B cell (primary cell): ENCODE results near the gene FANCI. TPM values are rescaled to one million over a fixed set of nuclear protein-coding genes. Genes with fewer than 3 reads are reported as not detected.

Experiments used
- ATAC-seq: fragments of 200-7000 bp; cut with Tn5 transposase; one replicate; pipeline ENCODE4 v1.10.0; 2021; ENCODE audit warnings: low read depth, mild to moderate bottlenecking, moderate number of reproducible peaks, moderate library complexity
- CTCF ChIA-PET: fragments of 350-600 bp; sonication (Branson Sonifier 250); formaldehyde crosslinking; loops from one replicate; lab custom pipeline; 2021; ENCODE audit warnings: antibody characterized with exemption, inconsistent platforms; lab: Charles Lee
- POLR2A ChIA-PET: fragments of 350-600 bp; sonication (Branson Sonifier 250); formaldehyde crosslinking; loops from one replicate; lab custom pipeline; 2021; ENCODE audit warnings: antibody characterized with exemption; lab: Charles Lee
- DNase-seq: peaks from one replicate; pipeline ENCODE4 v3.0.0; 2013
- H2AFZ ChIP-seq: 2 replicates; pipeline ENCODE4 v1.6.1; 2012; ENCODE audit warnings: mild to moderate bottlenecking, low read depth, low read length; ENCODE audit not compliant: insufficient read depth, poor library complexity, severe bottlenecking
- H3K27ac ChIP-seq, 2 donors: 1 replicate in 1 of 2; 2 replicates in 1 of 2; pipeline ENCODE4 v1.5.1; 2012 to 2013; ENCODE audit warnings: low read length in 2 of 2, mild to moderate bottlenecking in 2 of 2, moderate library complexity in 1 of 2
- H3K27me3 ChIP-seq, 4 experiments: fragments of 200-600 bp in 1 of 4; sonication (generic) in 1 of 4; replicated peaks in 1 of 4; 1 replicate in 2 of 4; 2 replicates in 2 of 4; pipeline versions ENCODE4 v1.6.1 to v1.7.0; 2013 to 2016; ENCODE audit warnings: low read length in 3 of 4, mild to moderate bottlenecking in 2 of 4, mixed read lengths in 1 of 4, moderate library complexity in 1 of 4; ENCODE audit not compliant: insufficient read depth in 4 of 4, control insufficient read depth in 3 of 4; ENCODE audit errors: control extremely low read depth in 1 of 4
- H3K36me3 ChIP-seq, 2 experiments: replicated peaks in 1 of 2; 1 replicate in 1 of 2; 2 replicates in 1 of 2; pipeline versions ENCODE4 v1.6.1 to v1.7.1; 2013; ENCODE audit warnings: low read length in 1 of 2; ENCODE audit not compliant: insufficient read depth in 2 of 2, control insufficient read depth in 1 of 2; ENCODE audit errors: control extremely low read depth in 1 of 2, extremely low read depth in 1 of 2
- H3K4me1 ChIP-seq, 2 donors: fragments of 200-600 bp in 1 of 2; sonication (generic) in 1 of 2; 1 replicate in 1 of 2; 2 replicates in 1 of 2; pipeline versions ENCODE4 v1.5.1 to v1.6.1; 2013 to 2017; ENCODE audit warnings: low read length in 2 of 2; ENCODE audit not compliant: control insufficient read depth in 2 of 2, insufficient read depth in 2 of 2
- H3K4me2 ChIP-seq: replicated peaks from 2 replicates; pipeline ENCODE3; 2012; ENCODE audit warnings: mild to moderate bottlenecking, low read depth, low read length; ENCODE audit not compliant: poor library complexity, severe bottlenecking
- H3K4me3 ChIP-seq, 5 experiments: fragments of 200-600 bp in 1 of 5; sonication (generic) in 1 of 5; 1 replicate in 3 of 5; 2 replicates in 2 of 5; pipeline versions ENCODE4 v1.5.1 to v1.7.0; 2011 to 2016; ENCODE audit warnings: low read length in 4 of 5, mild to moderate bottlenecking in 4 of 5, low read depth in 2 of 5, control low read depth in 1 of 5, moderate library complexity in 1 of 5; ENCODE audit not compliant: insufficient read depth in 1 of 5; ENCODE audit errors: control extremely low read depth in 1 of 5, extremely low read depth in 1 of 5
- H3K79me2 ChIP-seq: fragments of 200-600 bp; sonication (generic); one replicate; pipeline ENCODE4 v1.6.0; 2016; ENCODE audit warnings: low read length; ENCODE audit not compliant: control insufficient read depth, insufficient read depth
- H3K9ac ChIP-seq: fragments of 200-600 bp; sonication (generic); 2 replicates; pipeline ENCODE4 v1.6.1; 2017; ENCODE audit warnings: mild to moderate bottlenecking, low read length, moderate library complexity
- H3K9me3 ChIP-seq, 3 donors: one replicate each; pipeline versions ENCODE4 v1.6.1 to v1.7.1; 2013; ENCODE audit warnings: low read length in 2 of 3; ENCODE audit not compliant: control insufficient read depth in 2 of 3, insufficient read depth in 1 of 3; ENCODE audit errors: control extremely low read depth in 1 of 3
- H4K20me1 ChIP-seq: 2 replicates; pipeline ENCODE4 v1.6.0; 2012; ENCODE audit warnings: mild to moderate bottlenecking, low read length; ENCODE audit not compliant: insufficient read depth, control insufficient read depth, poor library complexity, severe bottlenecking
- H3K27ac Mint-ChIP-seq: one replicate; pipeline ENCODE4 v1.8.0; 2021; ENCODE audit warnings: mixed read lengths
- H3K27me3 Mint-ChIP-seq: one replicate; pipeline ENCODE4 v1.8.0; 2021; ENCODE audit warnings: mixed read lengths
- H3K4me1 Mint-ChIP-seq: one replicate; pipeline ENCODE4 v1.8.0; 2021; ENCODE audit warnings: mixed read lengths
- H3K4me3 Mint-ChIP-seq: one replicate; pipeline ENCODE4 v1.8.0; 2021; ENCODE audit warnings: mixed read lengths
- H3K9me3 Mint-ChIP-seq: one replicate; pipeline ENCODE4 v1.8.0; 2022; ENCODE audit warnings: mixed read lengths; ENCODE audit not compliant: insufficient read depth
- EZH2 ChIP-seq: IDR thresholded peaks from 2 replicates; pipeline ENCODE4 v1.6.1; 2012; ENCODE audit warnings: borderline replicate concordance, low read depth, mild to moderate bottlenecking, moderate library complexity, low read length; ENCODE audit not compliant: insufficient read depth, poor library complexity, severe bottlenecking
- WGBS: methylation state at CpG from one replicate; pipeline ENCODE4 v1.1.5; 2013; ENCODE audit warnings: missing lambda C conversion rate; ENCODE audit not compliant: insufficient coverage; 5-methylcytosine and 5-hydroxymethylcytosine counted together
- intact Hi-C: fragments of 100-400 bp; cut with micrococcal nuclease; formaldehyde crosslinking; loops from one replicate; pipeline ENCODE4 v1.10.0; 2022
- polyA plus RNA-seq: library from polyadenylated mRNA; depleted of rRNA; stranded (reverse); fragments of >200 nt; gene quantifications from 2 replicates; pipeline ENCODE4 v1.2.3, GENCODE V29; 2012
- total RNA-seq, 2 donors: library from RNA; stranded (reverse); fragments of 120-200 nt in 1 of 2; gene quantifications; 1 replicate in 1 of 2; 2 replicates in 1 of 2; pipeline versions ENCODE4 v1.2.3 to v1.2.4, GENCODE V29; 2013 to 2022
- TF ChIP-seq, protein P1 (sequence below): fragments of 200-600 bp; IDR thresholded peaks from one replicate; pipeline ENCODE4 v1.8.0; 2022; ENCODE audit warnings: antibody characterized with exemption, mild to moderate bottlenecking

FANCI gene
- total and polyA plus RNA-seq, 2 donors (not counting 1 experiment from before 2014, with no cell fraction given): 2.7 to 14.2 TPM

DNA sequence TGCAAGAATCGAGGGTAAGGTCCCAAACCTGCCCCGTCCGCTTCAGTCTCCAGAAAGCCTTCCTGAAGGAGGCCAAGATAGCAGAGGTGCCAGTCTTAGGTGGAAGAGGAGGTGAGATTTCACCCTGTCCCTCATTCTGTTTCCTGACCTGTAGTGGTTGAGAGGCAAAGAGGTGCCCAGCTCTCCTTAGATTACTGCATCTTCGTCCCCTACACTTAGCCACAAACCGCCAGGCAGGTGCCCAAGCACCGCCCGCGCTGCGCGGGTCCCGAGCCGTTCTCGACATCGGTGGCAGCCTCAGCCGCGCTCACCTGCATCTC, 114.6 kb downstream of the FANCI start:
- peak overlapping the region; percentile 96 for H3K4me2 ChIP-seq
- Mint-ChIP-seq H3K27ac (peak overlapping the region; percentile 46), H3K4me3 (peak overlapping the region; percentile 88), H3K4me1 (peaks cover 16% of the 10 kb centered on the region), H3K27me3 (peaks cover 68% of the 10 kb centered on the region), H3K9me3 (no peaks in the 10 kb centered on the region)
- WGBS: 8% methylated on average over 16 of the region's 16 CpGs
- no peak for TF ChIP-seq EZH2
- TF ChIP-seq, protein P1, sequence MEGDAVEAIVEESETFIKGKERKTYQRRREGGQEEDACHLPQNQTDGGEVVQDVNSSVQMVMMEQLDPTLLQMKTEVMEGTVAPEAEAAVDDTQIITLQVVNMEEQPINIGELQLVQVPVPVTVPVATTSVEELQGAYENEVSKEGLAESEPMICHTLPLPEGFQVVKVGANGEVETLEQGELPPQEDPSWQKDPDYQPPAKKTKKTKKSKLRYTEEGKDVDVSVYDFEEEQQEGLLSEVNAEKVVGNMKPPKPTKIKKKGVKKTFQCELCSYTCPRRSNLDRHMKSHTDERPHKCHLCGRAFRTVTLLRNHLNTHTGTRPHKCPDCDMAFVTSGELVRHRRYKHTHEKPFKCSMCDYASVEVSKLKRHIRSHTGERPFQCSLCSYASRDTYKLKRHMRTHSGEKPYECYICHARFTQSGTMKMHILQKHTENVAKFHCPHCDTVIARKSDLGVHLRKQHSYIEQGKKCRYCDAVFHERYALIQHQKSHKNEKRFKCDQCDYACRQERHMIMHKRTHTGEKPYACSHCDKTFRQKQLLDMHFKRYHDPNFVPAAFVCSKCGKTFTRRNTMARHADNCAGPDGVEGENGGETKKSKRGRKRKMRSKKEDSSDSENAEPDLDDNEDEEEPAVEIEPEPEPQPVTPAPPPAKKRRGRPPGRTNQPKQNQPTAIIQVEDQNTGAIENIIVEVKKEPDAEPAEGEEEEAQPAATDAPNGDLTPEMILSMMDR: no peak
- intact Hi-C loops: loop anchor here (1.0 to 2.0 kb wide), 3 partner anchors 23 to 198 kb away; no protein-coding TSS in a partner anchor
- no peak for DNase-seq
- ChIA-PET CTCF (interaction anchor here (0.6 to 8.2 kb wide), 41 partner anchors 8 to 884 kb away, joined by 3 to 129 read pairs (median 7); partner anchors contain the start of genes ABHD2, POLG and TICRR), POLR2A (interaction anchor here (1.3 kb wide), 1 partner anchor 24 kb away, joined by 5 read pairs; the partner anchor contains the start of gene POLG)
- H3K27ac ChIP-seq: no peak overlapping the region
- peaks cover 0 to 81% (median 52%) of the 10 kb centered on the region in 4 experiments for H3K27me3 ChIP-seq
- H3K9ac ChIP-seq: peak overlapping the region; percentile 60
- peak overlapping the region; percentile 87 for H2AFZ ChIP-seq
- H3K36me3 ChIP-seq: no peaks in the 10 kb centered on the region
- peaks cover 0 to 27% (median 0%) of the 10 kb centered on the region in 3 donors for H3K9me3 ChIP-seq
- H3K4me3 ChIP-seq: peak overlapping the region in 3 of 5 experiments; percentile 41 to 63 (median 48)
- peaks cover 26 to 41% of the 10 kb centered on the region in 2 donors for H3K4me1 ChIP-seq
- ATAC-seq: no peak
- H4K20me1 ChIP-seq: no peaks in the 10 kb centered on the region
- no peaks in the 10 kb centered on the region for H3K79me2 ChIP-seq

DNA sequence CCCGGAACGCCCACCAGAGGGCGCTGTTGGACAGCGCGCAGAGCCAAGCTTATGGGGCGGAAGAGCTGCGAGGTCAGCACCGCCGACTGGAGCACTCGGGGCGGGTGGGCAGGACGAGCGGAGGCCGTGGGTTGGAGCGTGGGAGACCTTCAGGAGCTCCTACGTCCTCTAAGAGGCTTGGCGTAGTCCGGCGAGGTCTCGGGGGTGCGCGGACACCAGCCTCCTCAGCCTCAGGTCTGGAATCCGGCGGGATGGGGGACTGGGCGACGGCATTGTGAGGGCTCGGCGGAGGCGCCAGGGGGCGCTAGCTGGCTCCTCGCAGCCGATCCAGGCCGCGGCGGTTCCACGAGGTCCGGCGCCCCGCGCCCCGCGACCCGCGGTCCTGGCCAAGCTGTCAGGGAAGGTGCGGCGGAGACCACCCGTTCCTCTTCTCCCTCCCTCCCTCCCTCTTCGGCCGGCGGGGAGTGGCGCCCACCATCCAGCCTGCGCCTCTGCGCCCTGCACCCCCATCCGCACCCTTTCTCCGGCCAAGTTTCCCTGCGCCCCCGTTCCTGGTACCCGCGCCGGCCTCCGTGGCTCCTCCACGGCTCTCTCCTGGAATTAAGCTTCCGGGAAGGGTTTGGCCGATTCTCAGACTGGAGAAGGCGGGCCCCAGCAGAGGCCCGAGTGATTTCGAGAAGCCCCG, 115.1 kb downstream of the FANCI start:
- peaks cover 16% of the 10 kb centered on the region for H3K4me1 Mint-ChIP-seq
- H3K36me3 ChIP-seq: no peaks in the 10 kb centered on the region
- H3K27ac Mint-ChIP-seq: peak overlapping the region; percentile 46
- CTCF ChIA-PET: interaction anchor here (0.6 to 8.2 kb wide), 41 partner anchors 8 to 884 kb away, joined by 3 to 129 read pairs (median 7); partner anchors contain the start of genes ABHD2, POLG and TICRR
- H3K27ac ChIP-seq: no peak overlapping the region
- peaks cover 0 to 29% (median 0%) of the 10 kb centered on the region in 3 donors for H3K9me3 ChIP-seq
- TF ChIP-seq, protein P1: peak; percentile 99
- TF ChIP-seq EZH2: no peak
- H3K27me3 Mint-ChIP-seq: peaks cover 70% of the 10 kb centered on the region
- H3K4me3 Mint-ChIP-seq: peak overlapping the region; percentile 88
- H2AFZ ChIP-seq: peak overlapping the region; percentile 87
- H3K4me1 ChIP-seq: peaks cover 26 to 41% of the 10 kb centered on the region in 2 donors
- intact Hi-C loops: loop anchor here (1.0 to 2.0 kb wide), 3 partner anchors 24 to 198 kb away; no protein-coding TSS in a partner anchor
- no peaks in the 10 kb centered on the region for H3K79me2 ChIP-seq
- POLR2A ChIA-PET: interaction anchor here (1.3 kb wide), 1 partner anchor 24 kb away, joined by 5 read pairs; the partner anchor contains the start of gene POLG
- DNase-seq (peak; percentile 92), ATAC-seq (peak; percentile 94)
- H3K4me3 ChIP-seq: peak overlapping the region in 4 of 5 experiments; percentile 41 to 63 (median 52)
- peaks cover 0 to 83% (median 56%) of the 10 kb centered on the region in 4 experiments for H3K27me3 ChIP-seq
- WGBS: 5% methylated on average over 68 of the region's 68 CpGs
- peak overlapping the region; percentile 96 for H3K4me2 ChIP-seq
- H3K9ac ChIP-seq: peak overlapping the region; percentile 60
- H3K9me3 Mint-ChIP-seq: no peaks in the 10 kb centered on the region
- no peaks in the 10 kb centered on the region for H4K20me1 ChIP-seq
